Coronary artery (tissue), 2 donors: Measurements from ENCODE around the gene PPM1B.
"Not testable (repeated sequence)": the region's sequence is repeated elsewhere in the genome, so short reads cannot be mapped to it uniquely, and the experiment has no call there.

Experiments used
- DNase-seq: peaks from one replicate; pipeline ENCODE4 v3.0.0-alpha.2; 2017; ENCODE audit warnings: low spot score
- H3K27ac ChIP-seq, 2 donors: fragments of 200-600 bp; sonication (generic); one replicate each; pipeline ENCODE4 v1.5.1; 2016 to 2019
- H3K4me3 ChIP-seq: fragments of 200-600 bp; sonication (generic); 2 replicates; pipeline ENCODE4 v1.5.1; 2016; ENCODE audit warnings: mild to moderate bottlenecking, moderate library complexity
- TF ChIP-seq, protein P1 (sequence below): fragments of 200-600 bp; sonication (generic); IDR thresholded peaks from one replicate; pipeline ENCODE4 v1.5.1; 2019; ENCODE audit warnings: antibody characterized with exemption

PPM1B gene

DNA sequence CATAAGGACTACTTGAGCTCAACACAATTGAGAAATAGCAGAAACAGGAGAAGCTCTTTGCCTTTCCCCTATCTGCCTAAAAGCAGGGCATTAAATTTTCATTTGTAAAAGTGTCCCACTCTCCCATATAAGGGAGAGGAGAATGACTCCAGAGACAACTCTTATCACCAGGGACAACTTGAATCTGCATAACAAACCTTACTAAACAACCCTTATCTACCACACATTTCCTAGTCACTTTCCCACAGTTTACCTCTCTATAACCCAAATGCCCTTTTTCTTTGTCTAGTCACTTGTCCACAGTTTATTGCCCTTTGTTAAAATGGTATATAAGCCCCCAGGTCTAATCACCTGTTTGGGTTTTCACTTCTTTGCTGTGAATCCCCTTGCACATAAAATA lies 37.5 kb upstream of the PPM1B start:
- H3K4me3 ChIP-seq = no peak overlapping the region
- peak overlapping the region; percentile 39 to 55 for H3K27ac ChIP-seq
- DNase-seq = no peak
- TF ChIP-seq, protein P1, sequence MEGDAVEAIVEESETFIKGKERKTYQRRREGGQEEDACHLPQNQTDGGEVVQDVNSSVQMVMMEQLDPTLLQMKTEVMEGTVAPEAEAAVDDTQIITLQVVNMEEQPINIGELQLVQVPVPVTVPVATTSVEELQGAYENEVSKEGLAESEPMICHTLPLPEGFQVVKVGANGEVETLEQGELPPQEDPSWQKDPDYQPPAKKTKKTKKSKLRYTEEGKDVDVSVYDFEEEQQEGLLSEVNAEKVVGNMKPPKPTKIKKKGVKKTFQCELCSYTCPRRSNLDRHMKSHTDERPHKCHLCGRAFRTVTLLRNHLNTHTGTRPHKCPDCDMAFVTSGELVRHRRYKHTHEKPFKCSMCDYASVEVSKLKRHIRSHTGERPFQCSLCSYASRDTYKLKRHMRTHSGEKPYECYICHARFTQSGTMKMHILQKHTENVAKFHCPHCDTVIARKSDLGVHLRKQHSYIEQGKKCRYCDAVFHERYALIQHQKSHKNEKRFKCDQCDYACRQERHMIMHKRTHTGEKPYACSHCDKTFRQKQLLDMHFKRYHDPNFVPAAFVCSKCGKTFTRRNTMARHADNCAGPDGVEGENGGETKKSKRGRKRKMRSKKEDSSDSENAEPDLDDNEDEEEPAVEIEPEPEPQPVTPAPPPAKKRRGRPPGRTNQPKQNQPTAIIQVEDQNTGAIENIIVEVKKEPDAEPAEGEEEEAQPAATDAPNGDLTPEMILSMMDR = no peak

DNA sequence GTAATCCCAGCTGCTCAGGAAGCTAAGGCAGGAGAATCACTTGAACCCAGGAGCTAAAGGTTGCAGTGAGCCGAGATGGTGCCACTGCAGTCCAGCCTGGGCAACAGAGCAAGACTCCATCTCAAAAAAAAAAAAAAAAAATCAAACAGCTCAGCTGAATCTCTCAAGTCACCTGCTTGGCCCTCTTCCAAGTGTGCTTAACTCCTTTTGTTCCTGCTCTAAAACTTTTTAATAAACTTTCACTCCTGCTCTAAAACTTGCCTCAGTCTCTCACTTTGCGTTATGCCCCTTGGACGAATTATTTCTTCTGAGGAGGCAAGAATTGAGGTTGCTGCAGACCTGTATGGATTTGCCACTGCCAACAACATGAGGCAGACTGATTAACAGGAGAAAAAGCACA lies 35.1 kb upstream of the PPM1B start:
- H3K4me3 ChIP-seq, H3K27ac ChIP-seq, DNase-seq: not testable (repeated sequence)

DNA sequence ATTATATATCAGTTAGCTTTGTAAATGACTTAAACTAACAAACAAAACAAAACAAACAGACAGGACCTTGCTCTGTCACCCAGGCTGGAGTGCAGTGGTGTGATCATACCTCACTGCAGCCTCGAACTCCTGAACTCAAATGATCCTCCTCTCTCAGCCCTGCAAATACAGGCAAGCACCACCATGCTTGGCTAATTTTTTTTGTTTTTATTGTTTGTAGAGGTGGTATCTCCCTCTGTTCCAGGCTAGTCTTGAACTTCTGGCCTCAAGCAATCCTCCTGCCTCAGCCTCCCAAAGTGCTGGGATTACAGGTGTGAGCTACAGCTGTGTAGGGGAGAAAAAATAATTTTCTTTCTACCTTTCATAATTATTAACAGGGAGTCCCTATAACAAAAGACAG lies 33.8 kb upstream of the PPM1B start:
- TF ChIP-seq, protein P1 = no peak
- H3K27ac ChIP-seq = peak overlapping the region; percentile 75 to 85

DNA sequence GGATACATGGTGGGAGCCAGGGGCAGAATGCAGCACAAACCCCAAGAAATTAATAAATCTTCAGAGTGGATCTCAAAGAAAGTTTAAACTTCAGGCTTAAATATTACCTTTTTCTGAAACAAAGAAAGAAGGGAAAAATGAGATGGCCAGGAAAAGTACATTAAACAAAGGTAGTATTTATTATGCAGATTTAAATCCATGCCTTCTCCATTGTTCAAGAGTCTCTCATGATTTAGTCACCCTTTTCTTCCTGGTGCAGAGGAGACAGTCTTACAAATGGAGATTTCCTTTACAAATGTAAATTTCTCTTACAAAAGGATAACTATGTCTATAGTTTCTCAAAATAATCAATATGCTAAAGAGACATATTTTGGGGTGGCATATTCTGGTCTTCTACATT lies 33.4 kb upstream of the PPM1B start:
- Histone ChIP-seq H3K27ac (peak overlapping the region; percentile 75 to 85), H3K4me3 (no peak overlapping the region)
- TF ChIP-seq, protein P1 = no peak
- DNase-seq = no peak

More for the DNA sequence above, 33.8 kb upstream of the PPM1B start:
- no peak for DNase-seq
- no peak overlapping the region for H3K4me3 ChIP-seq

DNA sequence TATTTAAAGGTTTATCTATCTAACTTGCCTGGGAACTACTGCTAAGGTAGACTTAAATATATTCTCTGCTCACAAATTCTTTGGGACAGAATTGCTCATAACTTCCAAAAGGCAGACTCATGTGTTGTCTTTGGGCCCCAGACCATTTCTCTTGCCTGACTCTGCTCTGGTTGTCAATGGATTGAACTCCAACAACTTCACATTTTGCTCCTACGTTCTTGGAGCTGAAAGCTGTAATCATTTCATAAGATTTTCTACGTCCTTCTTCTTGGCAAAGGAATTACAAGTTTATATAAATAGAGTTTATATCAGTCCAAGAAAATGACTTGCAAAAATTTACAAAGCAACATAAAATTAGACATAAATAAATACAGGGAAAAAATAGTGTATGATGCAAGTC lies 32.9 kb upstream of the PPM1B start:
- Histone ChIP-seq H3K4me3 (no peak overlapping the region), H3K27ac (peak overlapping the region; percentile 75 to 85)
- TF ChIP-seq, protein P1 = no peak
- DNase-seq = no peak

DNA sequence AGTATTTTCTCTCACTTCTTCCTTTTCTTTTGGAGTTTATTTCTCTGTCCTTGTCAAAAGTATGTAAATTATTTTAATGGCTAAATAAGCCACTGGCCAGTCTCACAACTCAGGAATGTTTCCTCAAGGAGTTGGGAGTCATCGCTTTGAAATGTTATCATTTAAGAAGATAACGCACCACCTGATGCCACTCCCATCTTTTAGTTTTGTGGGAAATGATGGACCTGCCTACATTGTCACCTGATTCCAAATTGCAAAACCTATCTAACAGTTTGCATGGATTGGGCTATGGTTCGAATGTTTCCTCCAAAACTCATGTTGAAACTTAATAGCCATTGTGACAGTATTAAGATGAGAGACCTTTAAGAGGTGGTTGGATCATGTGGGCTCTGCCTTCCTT lies 32.4 kb upstream of the PPM1B start:
- Histone ChIP-seq H3K27ac (peak overlapping the region; percentile 75 to 85), H3K4me3 (no peak overlapping the region)
- DNase-seq = no peak
- TF ChIP-seq, protein P1 = no peak

DNA sequence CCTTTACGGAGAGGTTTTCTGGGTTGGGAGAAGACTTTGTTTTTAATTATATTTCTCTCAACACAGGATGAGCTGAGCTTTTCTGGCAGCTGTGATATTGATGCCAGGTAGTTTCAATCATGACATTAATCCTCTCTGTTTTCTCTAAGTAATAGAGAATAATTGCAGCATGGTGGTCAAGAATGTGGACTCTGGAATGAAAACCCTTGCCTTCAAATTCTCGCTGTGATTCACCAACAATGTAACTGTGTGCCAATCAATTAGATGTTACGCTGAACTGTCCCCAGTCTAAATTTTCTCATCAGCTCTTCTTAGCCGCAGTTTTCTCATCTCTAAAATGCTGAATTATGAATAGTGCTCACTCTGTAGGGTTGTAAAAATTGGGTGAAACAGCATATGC lies 31.6 kb upstream of the PPM1B start:
- Histone ChIP-seq H3K27ac (peak overlapping the region; percentile 75 to 85), H3K4me3 (no peak overlapping the region)
- TF ChIP-seq, protein P1 = no peak
- DNase-seq = no peak
